T-helper 2 cell treated with Interferon-gamma antibody and Interleukin-4, amounts not matched to agents 5 μg/mL and 100 μg/mL, for 36 hours (primary cell): ENCODE measurements around the gene STAG1.

ENCODE experiments used
- DNase-seq: peaks from one replicate; pipeline ENCODE4 v3.0.0; 2021; ENCODE audit warnings: low spot score
- H3K27ac Mint-ChIP-seq: one replicate; pipeline ENCODE4 v1.8.0; 2021; ENCODE audit warnings: mild to moderate bottlenecking, mixed read lengths
- H3K27me3 Mint-ChIP-seq: one replicate; pipeline ENCODE4 v1.8.0; 2021; ENCODE audit warnings: low read depth, mixed read lengths
- H3K36me3 Mint-ChIP-seq: one replicate; pipeline ENCODE4 v1.8.0; 2021; ENCODE audit warnings: low read depth, mixed read lengths
- H3K4me1 Mint-ChIP-seq: one replicate; pipeline ENCODE4 v1.8.0; 2021; ENCODE audit warnings: low read depth, mixed read lengths
- H3K4me3 Mint-ChIP-seq: one replicate; pipeline ENCODE4 v1.8.0; 2022; ENCODE audit warnings: mild to moderate bottlenecking, moderate library complexity, mixed read lengths
- H3K9me3 Mint-ChIP-seq: one replicate; pipeline ENCODE4 v1.8.0; 2021; ENCODE audit warnings: mixed read lengths

STAG1 gene

DNA sequence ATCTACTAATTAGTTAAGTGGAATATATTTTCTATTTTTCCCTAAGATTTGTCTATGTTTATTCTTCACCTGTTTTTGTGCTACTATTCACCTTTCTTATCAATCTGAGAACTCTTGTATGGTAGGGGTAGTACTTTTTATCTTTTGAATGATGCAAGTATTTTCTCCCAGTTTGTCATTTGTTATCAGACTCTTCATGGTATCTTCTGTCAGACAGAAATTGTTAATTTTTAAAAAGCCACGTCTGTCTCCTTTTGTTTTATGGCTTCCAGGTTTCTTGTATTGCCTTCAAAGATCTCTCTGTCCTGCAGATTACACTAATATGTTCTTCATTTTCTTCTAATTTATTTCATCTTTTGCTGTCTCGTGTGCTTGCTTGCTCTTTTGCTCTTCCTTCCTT, 317.7 kb downstream of the STAG1 start:
- Mint-ChIP-seq H3K4me3 (no peak overlapping the region), H3K9me3 (no peaks in the 10 kb centered on the region), H3K36me3 (peaks cover 5% of the 10 kb centered on the region), H3K27me3 (no peaks in the 10 kb centered on the region), H3K27ac (no peak overlapping the region), H3K4me1 (no peaks in the 10 kb centered on the region)
- no peak for DNase-seq

DNA sequence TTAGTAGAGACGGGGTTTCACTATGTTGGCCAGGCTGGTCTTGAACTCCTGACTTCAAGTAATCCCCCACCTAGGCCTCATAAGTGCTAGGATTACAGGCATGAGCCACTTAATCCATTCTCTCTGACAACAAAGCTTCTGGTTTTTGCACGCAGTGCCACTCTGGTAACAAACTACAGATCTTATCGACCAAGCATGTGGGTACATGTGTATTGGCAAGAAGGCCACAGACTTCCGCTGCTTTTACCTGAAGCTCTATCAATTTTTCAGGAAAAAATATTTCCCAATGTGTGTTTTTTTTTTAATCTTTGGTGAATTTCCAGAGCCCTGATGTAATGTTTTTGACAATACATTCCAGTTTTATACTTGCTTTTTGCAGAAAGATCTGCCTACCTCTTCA, 319.5 kb downstream of the STAG1 start:
- Mint-ChIP-seq H3K27me3 (no peaks in the 10 kb centered on the region), H3K9me3 (no peaks in the 10 kb centered on the region), H3K4me1 (no peaks in the 10 kb centered on the region), H3K36me3 (peaks cover 12% of the 10 kb centered on the region), H3K4me3 (no peak overlapping the region), H3K27ac (no peak overlapping the region)
- DNase-seq = no peak

DNA sequence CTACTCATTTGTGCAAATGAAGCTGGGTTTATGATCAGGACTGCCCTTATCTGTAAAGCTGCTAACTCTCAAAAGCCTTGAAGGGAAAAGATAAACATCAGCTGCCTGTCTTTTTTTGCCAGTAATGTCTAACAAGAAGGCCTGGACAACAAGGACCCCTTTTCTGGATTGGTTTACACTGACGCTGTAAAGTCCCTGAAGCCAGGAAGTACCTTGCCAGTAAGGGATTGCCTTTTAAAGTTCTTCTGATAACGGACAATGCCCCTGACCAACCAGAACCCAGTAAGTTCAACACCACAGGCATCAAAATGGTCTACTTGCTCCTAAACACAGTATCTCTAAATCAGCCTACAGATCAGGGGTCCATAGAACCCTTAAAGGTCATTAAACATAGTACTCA, 324.0 kb downstream of the STAG1 start:
- H3K4me1 Mint-ChIP-seq = no peaks in the 10 kb centered on the region
- H3K4me3 Mint-ChIP-seq = no peak overlapping the region
- H3K9me3 Mint-ChIP-seq = no peaks in the 10 kb centered on the region
- peaks cover 14% of the 10 kb centered on the region for H3K36me3 Mint-ChIP-seq
- DNase-seq = no peak
- H3K27me3 Mint-ChIP-seq = no peaks in the 10 kb centered on the region
- H3K27ac Mint-ChIP-seq = no peak overlapping the region

DNA sequence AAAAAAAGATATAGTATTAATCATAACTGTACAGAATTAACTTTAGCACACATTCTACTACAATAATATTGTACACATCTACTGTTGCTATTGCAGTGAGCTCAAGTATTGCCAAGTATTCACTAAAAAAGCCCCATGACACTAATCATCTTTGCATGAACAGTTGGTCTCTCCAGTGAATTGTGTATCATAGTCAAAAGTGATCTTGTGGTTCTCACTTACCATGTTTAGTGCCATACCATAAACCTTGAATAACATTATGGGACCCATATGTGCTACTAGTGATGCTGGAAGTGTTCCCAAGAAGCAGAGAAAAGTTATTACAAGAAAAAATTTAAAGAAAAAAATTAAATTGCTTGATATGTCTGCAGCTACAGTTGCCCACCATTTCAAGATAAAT, 324.9 kb downstream of the STAG1 start:
- Mint-ChIP-seq H3K27ac (no peak overlapping the region), H3K4me3 (no peak overlapping the region), H3K36me3 (peaks cover 15% of the 10 kb centered on the region), H3K4me1 (peaks cover 3% of the 10 kb centered on the region), H3K9me3 (no peaks in the 10 kb centered on the region), H3K27me3 (no peaks in the 10 kb centered on the region)
- DNase-seq = no peak

DNA sequence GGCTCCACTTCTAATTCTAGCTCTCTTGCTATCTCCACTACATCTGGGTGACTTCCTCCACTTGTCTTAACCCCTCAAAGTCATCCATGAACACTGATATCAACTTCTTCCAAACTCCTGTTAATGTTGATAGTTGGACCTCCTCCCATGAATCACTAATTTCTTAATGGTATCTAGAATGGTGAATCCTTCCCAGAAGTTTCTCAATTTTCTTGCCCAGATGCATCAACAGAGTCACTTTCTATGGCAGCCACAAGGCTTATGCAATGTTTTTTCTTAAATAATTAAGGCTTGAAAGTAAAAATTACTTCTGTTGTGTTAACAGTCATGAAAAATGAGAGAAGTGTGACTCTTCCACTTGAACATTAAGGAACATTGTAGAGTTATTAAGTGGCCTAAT, 337.7 kb downstream of the STAG1 start:
- no peaks in the 10 kb centered on the region for H3K9me3 Mint-ChIP-seq
- no peak for DNase-seq
- H3K4me1 Mint-ChIP-seq = no peaks in the 10 kb centered on the region
- H3K27me3 Mint-ChIP-seq = no peaks in the 10 kb centered on the region
- H3K4me3 Mint-ChIP-seq = no peak overlapping the region
- H3K36me3 Mint-ChIP-seq = peaks cover 30% of the 10 kb centered on the region
- H3K27ac Mint-ChIP-seq = no peak overlapping the region

DNA sequence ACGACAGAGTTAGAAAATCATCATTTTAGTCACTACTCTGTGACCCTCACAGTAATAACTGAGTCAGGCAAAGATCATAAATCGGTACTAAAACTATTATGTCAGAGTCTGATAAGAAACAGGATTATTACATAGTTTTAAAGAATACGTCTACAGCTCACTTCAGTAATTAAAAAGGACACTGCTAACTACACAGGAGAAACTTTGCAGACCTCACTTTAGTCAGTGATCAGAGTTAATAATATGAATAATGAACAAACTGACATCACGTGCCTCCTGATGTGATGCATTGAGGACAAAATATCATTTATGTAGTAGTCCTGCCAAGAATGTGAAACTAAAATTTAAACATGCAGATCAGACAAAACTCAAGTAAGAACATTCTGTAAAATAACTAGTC, 339.9 kb downstream of the STAG1 start:
- DNase-seq = no peak
- no peak overlapping the region for H3K4me3 Mint-ChIP-seq
- H3K27me3 Mint-ChIP-seq = no peaks in the 10 kb centered on the region
- H3K27ac Mint-ChIP-seq = no peak overlapping the region
- peaks cover 24% of the 10 kb centered on the region for H3K36me3 Mint-ChIP-seq
- H3K4me1 Mint-ChIP-seq = no peaks in the 10 kb centered on the region
- H3K9me3 Mint-ChIP-seq = no peaks in the 10 kb centered on the region

DNA sequence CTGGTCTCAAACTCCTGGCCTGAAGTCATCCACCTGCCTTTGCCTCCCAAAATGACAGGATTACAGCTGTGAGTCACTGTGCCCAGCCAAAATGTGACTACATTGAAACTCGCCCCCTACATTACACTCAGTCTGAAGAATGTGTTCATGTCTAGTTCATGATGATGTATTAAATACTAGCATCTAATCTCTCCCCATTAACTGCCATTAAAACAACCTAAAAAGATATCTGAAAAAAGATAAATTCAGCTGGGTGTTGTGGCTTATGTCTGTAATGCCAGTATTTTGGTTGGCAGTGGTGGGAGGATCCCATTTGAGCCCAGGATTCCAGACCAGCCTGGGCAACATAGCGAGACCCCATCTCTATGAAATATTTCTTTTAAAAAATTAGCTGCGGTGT, 342.6 kb downstream of the STAG1 start:
- H3K36me3 Mint-ChIP-seq = peaks cover 13% of the 10 kb centered on the region
- no peaks in the 10 kb centered on the region for H3K27me3 Mint-ChIP-seq
- H3K9me3 Mint-ChIP-seq = no peaks in the 10 kb centered on the region
- H3K4me3 Mint-ChIP-seq = no peak overlapping the region
- no peak for DNase-seq
- H3K4me1 Mint-ChIP-seq = no peaks in the 10 kb centered on the region
- H3K27ac Mint-ChIP-seq = no peak overlapping the region

DNA sequence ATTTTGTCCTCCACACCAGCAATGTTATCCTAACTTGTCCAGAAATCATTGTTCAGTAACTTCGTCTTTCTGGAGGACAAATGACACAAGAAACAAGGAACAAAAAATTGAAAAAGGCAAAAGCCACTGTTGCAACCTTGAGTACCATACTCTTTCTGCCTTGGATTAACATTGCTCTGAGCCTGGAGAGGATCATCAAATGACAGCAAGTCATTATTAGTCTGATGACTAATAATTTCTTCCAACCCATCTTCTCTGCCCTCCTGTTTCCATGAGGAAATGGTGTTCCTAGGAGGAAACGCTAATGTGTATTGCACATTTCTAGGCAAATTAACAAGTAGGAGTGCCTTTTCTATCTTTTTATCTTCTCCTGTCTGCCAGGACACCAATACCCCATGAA, 348.1 kb downstream of the STAG1 start:
- Mint-ChIP-seq H3K36me3 (peaks cover 13% of the 10 kb centered on the region), H3K9me3 (no peaks in the 10 kb centered on the region), H3K27ac (no peak overlapping the region), H3K4me3 (no peak overlapping the region), H3K4me1 (no peaks in the 10 kb centered on the region), H3K27me3 (no peaks in the 10 kb centered on the region)
- DNase-seq = no peak

DNA sequence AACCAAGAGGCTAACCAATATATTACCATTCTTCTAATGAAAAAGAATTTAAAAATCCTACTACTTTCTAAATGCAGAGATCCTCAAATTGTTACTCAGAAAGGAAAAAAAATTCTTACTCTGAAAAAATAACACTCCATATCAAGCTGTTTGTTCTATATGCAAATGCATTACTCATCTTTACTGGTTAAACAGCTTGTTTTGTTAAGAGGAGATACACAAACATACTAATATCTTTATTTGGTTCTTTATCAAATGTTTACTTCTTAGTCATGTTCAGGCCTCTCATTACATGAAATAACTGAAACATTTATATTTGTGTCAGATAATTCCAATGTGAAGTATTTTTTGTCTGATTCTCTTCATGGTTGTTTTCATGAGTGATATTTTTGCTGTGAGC, 355.3 kb downstream of the STAG1 start:
- no peaks in the 10 kb centered on the region for H3K27me3 Mint-ChIP-seq
- no peaks in the 10 kb centered on the region for H3K9me3 Mint-ChIP-seq
- H3K27ac Mint-ChIP-seq = no peak overlapping the region
- H3K4me3 Mint-ChIP-seq = no peak overlapping the region
- H3K36me3 Mint-ChIP-seq = peaks cover 16% of the 10 kb centered on the region
- H3K4me1 Mint-ChIP-seq = no peaks in the 10 kb centered on the region
- no peak for DNase-seq

DNA sequence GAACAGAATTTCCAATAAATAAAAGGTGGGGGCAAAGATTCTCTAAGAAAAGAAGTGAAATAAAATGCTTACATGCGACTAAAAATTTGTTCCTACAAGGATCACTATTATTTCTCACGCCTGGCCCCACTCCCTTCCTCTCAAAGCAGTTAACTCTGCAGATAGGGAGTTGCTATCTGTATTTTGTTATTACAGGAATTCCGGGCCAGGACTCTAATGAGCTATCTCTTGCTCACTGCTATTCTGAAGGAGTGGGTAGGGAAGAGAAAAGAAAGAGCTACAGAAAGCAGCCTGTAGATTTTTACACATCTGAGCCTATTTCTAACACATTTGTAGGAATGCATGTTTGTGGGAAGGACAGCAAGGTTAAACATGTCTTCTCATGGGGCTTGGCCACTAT, 361.6 kb downstream of the STAG1 start:
- no peak for DNase-seq
- H3K9me3 Mint-ChIP-seq = no peaks in the 10 kb centered on the region
- H3K36me3 Mint-ChIP-seq = peaks cover 4% of the 10 kb centered on the region
- H3K27ac Mint-ChIP-seq = no peak overlapping the region
- peaks cover 5% of the 10 kb centered on the region for H3K4me1 Mint-ChIP-seq
- no peak overlapping the region for H3K4me3 Mint-ChIP-seq
- no peaks in the 10 kb centered on the region for H3K27me3 Mint-ChIP-seq

DNA sequence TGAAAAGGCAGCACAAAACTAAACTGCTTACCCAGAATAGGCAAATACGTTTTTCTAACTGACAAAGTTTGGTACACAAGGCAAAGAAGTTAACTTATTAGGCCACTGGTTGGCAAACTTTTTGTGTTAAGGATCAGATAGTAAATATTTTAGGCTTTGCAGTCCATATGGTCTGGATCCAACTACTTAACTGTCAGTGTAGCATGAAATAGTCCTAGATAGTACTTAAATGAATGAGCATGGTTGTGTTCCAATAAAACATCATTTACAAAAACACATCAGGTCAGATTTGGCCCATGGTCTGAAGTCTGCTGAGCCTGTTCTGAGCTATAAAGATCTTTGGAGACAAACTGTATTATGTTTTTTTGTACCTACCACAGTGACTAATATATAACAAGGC, 365.1 kb downstream of the STAG1 start:
- no peak for DNase-seq
- no peaks in the 10 kb centered on the region for H3K9me3 Mint-ChIP-seq
- no peak overlapping the region for H3K27ac Mint-ChIP-seq
- no peak overlapping the region for H3K4me3 Mint-ChIP-seq
- H3K4me1 Mint-ChIP-seq = peaks cover 14% of the 10 kb centered on the region
- no peaks in the 10 kb centered on the region for H3K27me3 Mint-ChIP-seq
- peaks cover 8% of the 10 kb centered on the region for H3K36me3 Mint-ChIP-seq

DNA sequence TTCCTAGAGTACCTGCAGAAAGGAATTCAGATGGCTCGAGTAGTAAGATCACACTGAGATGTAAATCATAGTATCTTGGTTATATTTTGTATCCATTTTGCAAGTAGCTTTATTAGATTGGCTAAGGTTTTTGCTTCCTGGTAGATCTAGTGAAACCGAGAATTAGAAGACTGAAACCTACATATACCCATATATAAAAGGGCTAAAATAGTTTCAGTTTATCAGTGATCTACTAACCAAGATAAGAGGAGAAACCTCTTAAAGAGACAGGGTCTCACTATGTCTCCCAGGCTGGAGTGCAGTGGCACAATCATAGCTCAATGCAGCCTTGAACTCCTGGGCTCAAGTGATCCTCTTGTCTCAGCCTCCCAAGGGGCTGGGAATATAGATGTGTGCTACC, 366.7 kb downstream of the STAG1 start:
- Mint-ChIP-seq H3K27ac (peak overlapping the region; percentile 49), H3K36me3 (peaks cover 8% of the 10 kb centered on the region), H3K9me3 (no peaks in the 10 kb centered on the region), H3K27me3 (no peaks in the 10 kb centered on the region), H3K4me3 (peak overlapping the region; percentile 27), H3K4me1 (peaks cover 10% of the 10 kb centered on the region)
- DNase-seq = no peak

DNA sequence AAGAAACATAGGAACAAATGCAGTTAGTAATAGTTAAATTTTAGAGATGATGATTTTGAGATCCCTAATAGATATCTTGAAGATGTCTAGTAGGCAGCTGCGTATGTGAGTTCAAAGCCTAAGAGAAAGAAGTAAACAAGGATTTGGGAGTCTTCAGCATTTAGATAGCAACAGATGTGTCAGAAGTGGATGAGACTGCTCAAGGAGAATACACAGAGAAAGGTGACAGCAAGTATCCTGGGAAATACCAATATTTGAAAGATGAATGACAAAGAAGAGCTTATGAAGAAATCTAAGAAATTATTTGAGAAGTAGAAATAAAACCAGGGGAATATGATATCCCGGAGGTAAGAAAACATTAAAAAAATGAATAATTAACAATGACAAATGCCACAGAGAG, 371.1 kb downstream of the STAG1 start:
- Mint-ChIP-seq H3K4me3 (no peak overlapping the region), H3K4me1 (peaks cover 10% of the 10 kb centered on the region), H3K9me3 (no peaks in the 10 kb centered on the region), H3K27ac (no peak overlapping the region), H3K27me3 (no peaks in the 10 kb centered on the region), H3K36me3 (peaks cover 13% of the 10 kb centered on the region)
- DNase-seq = no peak

DNA sequence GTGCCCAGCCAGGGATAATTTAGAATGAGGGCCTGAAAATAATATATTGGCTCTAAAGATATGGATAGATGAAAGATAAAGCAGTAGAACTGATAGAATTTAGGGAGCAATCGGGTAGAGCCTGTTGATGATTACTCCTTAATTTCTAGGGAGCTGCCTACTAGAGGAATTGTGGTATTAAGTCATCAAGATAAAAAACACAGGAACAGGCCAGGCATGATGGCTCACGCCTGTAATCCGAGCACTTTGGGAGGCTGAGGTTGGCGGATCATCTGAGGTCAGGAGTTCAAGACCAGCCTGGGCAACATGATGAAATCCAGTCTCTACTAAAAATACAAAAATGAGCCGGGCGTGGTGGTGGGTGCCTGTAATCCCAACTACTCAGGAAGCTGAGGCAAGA, 371.6 kb downstream of the STAG1 start:
- H3K9me3 Mint-ChIP-seq = no peaks in the 10 kb centered on the region
- no peak overlapping the region for H3K4me3 Mint-ChIP-seq
- no peak for DNase-seq
- no peak overlapping the region for H3K27ac Mint-ChIP-seq
- H3K4me1 Mint-ChIP-seq = peaks cover 8% of the 10 kb centered on the region
- no peaks in the 10 kb centered on the region for H3K27me3 Mint-ChIP-seq
- peaks cover 14% of the 10 kb centered on the region for H3K36me3 Mint-ChIP-seq

DNA sequence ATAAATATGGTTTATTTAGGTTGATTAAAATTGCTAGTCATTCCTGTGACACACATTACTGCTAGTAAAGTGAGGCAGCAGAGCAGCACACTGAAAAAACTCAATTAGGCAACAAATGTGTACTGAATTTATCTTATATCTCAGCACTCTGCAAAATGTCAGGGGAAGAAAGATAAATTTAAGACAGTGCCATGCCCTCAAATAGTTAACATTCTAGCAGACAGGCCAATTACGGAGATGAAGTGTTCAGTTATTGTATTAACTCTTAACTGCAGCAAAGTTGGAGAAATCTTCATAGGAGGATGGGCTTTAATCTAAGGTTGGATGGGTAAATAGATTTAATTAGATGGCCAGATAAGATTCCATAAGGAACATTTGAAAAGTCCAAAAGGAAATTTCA, 374.2 kb downstream of the STAG1 start:
- DNase-seq = no peak
- H3K27me3 Mint-ChIP-seq = no peaks in the 10 kb centered on the region
- no peaks in the 10 kb centered on the region for H3K4me1 Mint-ChIP-seq
- H3K9me3 Mint-ChIP-seq = no peaks in the 10 kb centered on the region
- peaks cover 27% of the 10 kb centered on the region for H3K36me3 Mint-ChIP-seq
- H3K4me3 Mint-ChIP-seq = no peak overlapping the region
- H3K27ac Mint-ChIP-seq = no peak overlapping the region
